HEK293 (cell line): Measurements from ENCODE around the gene BCORL1.

ENCODE experiments used
- CTCF ChIA-PET: fragments of 350-600 bp; formaldehyde crosslinking; extraction: SDS; loops from one replicate; lab custom pipeline; 2021; ENCODE audit warnings: antibody characterized with exemption; lab: Yijun Ruan, JAX
- POLR2A ChIA-PET: fragments of 300-600 bp; formaldehyde crosslinking; extraction: SDS; loops from one replicate; lab custom pipeline; 2020; ENCODE audit warnings: antibody characterized with exemption, inconsistent platforms; lab: Yijun Ruan, JAX
- H3K27ac ChIP-seq: fragments of 200-500 bp; sonication (Bioruptor generic); 2 replicates; pipeline ENCODE4 v1.5.1; 2014; ENCODE audit warnings: low read depth, low read length, control low read depth, inconsistent platforms; ENCODE audit errors: extremely low read depth
- H3K36me3 ChIP-seq, 2 experiments: fragments of 200-500 bp in 1 of 2; sonication (Bioruptor generic) in 1 of 2; 1 replicate in 1 of 2; 2 replicates in 1 of 2; pipeline ENCODE4 v1.5.1; 2014 to 2017; ENCODE audit warnings: inconsistent platforms in 2 of 2, low read length in 2 of 2; ENCODE audit not compliant: control insufficient read depth in 2 of 2, insufficient read depth in 1 of 2
- H3K4me1 ChIP-seq: fragments of 200-500 bp; sonication (Bioruptor generic); 2 replicates; pipeline ENCODE4 v1.5.1; 2014; ENCODE audit warnings: mild to moderate bottlenecking, low read length, inconsistent platforms; ENCODE audit not compliant: control insufficient read depth, insufficient read depth
- H3K4me3 ChIP-seq: 2 replicates; pipeline ENCODE4 v1.5.1; 2011; ENCODE audit warnings: low read depth, mild to moderate bottlenecking, control low read depth, low read length, moderate library complexity
- H3K9me3 ChIP-seq: fragments of 200-500 bp; sonication (Bioruptor generic); 2 replicates; pipeline ENCODE4 v1.5.1; 2014; ENCODE audit warnings: low read depth, low read length, inconsistent platforms; ENCODE audit not compliant: control insufficient read depth, insufficient read depth
- BCL11B ChIP-seq: fragments of 450-650 bp; formaldehyde crosslinking; IDR thresholded peaks from 2 replicates; pipeline ENCODE4 v1.5.1; 2016; ENCODE audit warnings: low read depth, missing biosample characterization, missing genetic modification characterization
- HOXD13 ChIP-seq: sonication (generic); formaldehyde crosslinking; IDR thresholded peaks from 2 replicates; pipeline ENCODE4 v1.8.0; 2022; ENCODE audit warnings: missing genetic modification reagents, borderline replicate concordance
- KLF8 ChIP-seq: fragments of 450-650 bp; formaldehyde crosslinking; IDR thresholded peaks from 2 replicates; pipeline ENCODE4 v1.5.1; 2016; ENCODE audit warnings: missing biosample characterization, missing genetic modification characterization
- ZBTB7A ChIP-seq: fragments of 450-650 bp; formaldehyde crosslinking; IDR thresholded peaks from 2 replicates; pipeline ENCODE4 v1.5.1; 2016; ENCODE audit warnings: low read depth, missing biosample characterization, missing genetic modification characterization
- ZFP41 ChIP-seq: fragments of 450-650 bp; formaldehyde crosslinking; IDR thresholded peaks from 2 replicates; pipeline ENCODE4 v1.5.1; 2016; ENCODE audit warnings: missing biosample characterization, missing genetic modification characterization, borderline replicate concordance
- ZNF157 ChIP-seq: fragments of 450-650 bp; formaldehyde crosslinking; IDR thresholded peaks from 2 replicates; pipeline ENCODE4 v1.5.1; 2016; ENCODE audit warnings: missing biosample characterization, missing genetic modification characterization
- ZNF16 ChIP-seq: fragments of 450-650 bp; formaldehyde crosslinking; IDR thresholded peaks from 2 replicates; pipeline ENCODE4 v1.5.1; 2016; ENCODE audit warnings: low read depth, missing biosample characterization, missing genetic modification characterization
- ZNF280C ChIP-seq: fragments of 450-650 bp; formaldehyde crosslinking; IDR thresholded peaks from 2 replicates; pipeline ENCODE4 v1.5.1; 2016; ENCODE audit warnings: missing biosample characterization, missing genetic modification characterization
- ZNF423 ChIP-seq: fragments of 450-650 bp; formaldehyde crosslinking; IDR thresholded peaks from 2 replicates; pipeline ENCODE4 v1.5.1; 2016; ENCODE audit warnings: missing biosample characterization, missing genetic modification characterization
- ZNF426 ChIP-seq: fragments of 450-650 bp; formaldehyde crosslinking; IDR thresholded peaks from 2 replicates; pipeline ENCODE4 v1.5.1; 2017; ENCODE audit warnings: missing biosample characterization, missing genetic modification characterization, mild to moderate bottlenecking, inconsistent platforms, moderate library complexity
- ZNF510 ChIP-seq: fragments of 450-650 bp; formaldehyde crosslinking; IDR thresholded peaks from 2 replicates; pipeline ENCODE4 v1.5.1; 2018; ENCODE audit warnings: mild to moderate bottlenecking, missing genetic modification characterization, missing biosample characterization; ENCODE audit not compliant: insufficient replicate concordance
- ZNF558 ChIP-seq: fragments of 450-650 bp; formaldehyde crosslinking; IDR thresholded peaks from 2 replicates; pipeline ENCODE4 v1.5.1; 2016; ENCODE audit warnings: missing biosample characterization, missing genetic modification characterization
- ZNF585B ChIP-seq: fragments of 450-650 bp; formaldehyde crosslinking; IDR thresholded peaks from 2 replicates; pipeline ENCODE4 v1.5.1; 2016; ENCODE audit warnings: missing biosample characterization, missing genetic modification characterization
- ZNF645 ChIP-seq: fragments of 450-650 bp; formaldehyde crosslinking; IDR thresholded peaks from 2 replicates; pipeline ENCODE4; 2016; ENCODE audit warnings: missing biosample characterization, missing genetic modification characterization
- TF ChIP-seq, protein P1 (sequence below): fragments of 450-650 bp; formaldehyde crosslinking; IDR thresholded peaks from 2 replicates; pipeline ENCODE4 v1.5.1; 2016; ENCODE audit warnings: missing biosample characterization, missing genetic modification characterization
- TF ChIP-seq, protein P2 (sequence below): fragments of 450-650 bp; formaldehyde crosslinking; IDR thresholded peaks from 2 replicates; pipeline ENCODE4 v1.5.0; 2017; ENCODE audit warnings: missing biosample characterization, missing genetic modification characterization, borderline replicate concordance
- TF ChIP-seq, protein P3 (sequence below): fragments of 450-650 bp; formaldehyde crosslinking; IDR thresholded peaks from 2 replicates; pipeline ENCODE4 v1.5.1; 2016; ENCODE audit warnings: missing biosample characterization, missing genetic modification characterization, low read depth
- TF ChIP-seq, protein P4 (sequence below): fragments of 450-650 bp; formaldehyde crosslinking; IDR thresholded peaks from 2 replicates; pipeline ENCODE4 v1.5.1; 2017; ENCODE audit warnings: missing biosample characterization, missing genetic modification characterization

The BCORL1 gene

GRCh38 chrX:129934461-129934860, 48.0 kb upstream of the BCORL1 start:
- Histone ChIP-seq H3K36me3 (peaks cover 0 to 8% of the 10 kb centered on the region in 2 experiments; a peak in 1 of 3 replicates), H3K4me1 (no peaks in the 10 kb centered on the region; the same call in 1 of the 2 replicates), H3K9me3 (no peaks in the 10 kb centered on the region), H3K4me3 (no peak overlapping the region), H3K27ac (no peak overlapping the region)
- POLR2A ChIA-PET, result interaction anchor here (0.9 to 1.0 kb wide), 2 partner anchors 9 to 22 kb away, joined by 3 to 12 read pairs; no protein-coding TSS in a partner anchor
- CTCF ChIA-PET, result interaction anchor here (0.6 to 1.8 kb wide), 4 partner anchors 9 to 111 kb away, joined by 3 to 7 read pairs (median 4); no protein-coding TSS in a partner anchor
- no peak for TF ChIP-seq ZNF423 (tag by site-specific recombination)
- TF ChIP-seq ZNF645 (tag by site-specific recombination), result no peak
- no peak for TF ChIP-seq ZNF585B (tag by site-specific recombination)
- no peak for TF ChIP-seq HOXD13 (CRISPR knock-in tag)
- TF ChIP-seq ZNF558, result no peak
- TF ChIP-seq ZNF157, result no peak
- TF ChIP-seq, protein P1, sequence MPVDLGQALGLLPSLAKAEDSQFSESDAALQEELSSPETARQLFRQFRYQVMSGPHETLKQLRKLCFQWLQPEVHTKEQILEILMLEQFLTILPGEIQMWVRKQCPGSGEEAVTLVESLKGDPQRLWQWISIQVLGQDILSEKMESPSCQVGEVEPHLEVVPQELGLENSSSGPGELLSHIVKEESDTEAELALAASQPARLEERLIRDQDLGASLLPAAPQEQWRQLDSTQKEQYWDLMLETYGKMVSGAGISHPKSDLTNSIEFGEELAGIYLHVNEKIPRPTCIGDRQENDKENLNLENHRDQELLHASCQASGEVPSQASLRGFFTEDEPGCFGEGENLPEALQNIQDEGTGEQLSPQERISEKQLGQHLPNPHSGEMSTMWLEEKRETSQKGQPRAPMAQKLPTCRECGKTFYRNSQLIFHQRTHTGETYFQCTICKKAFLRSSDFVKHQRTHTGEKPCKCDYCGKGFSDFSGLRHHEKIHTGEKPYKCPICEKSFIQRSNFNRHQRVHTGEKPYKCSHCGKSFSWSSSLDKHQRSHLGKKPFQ (tag by site-specific recombination), result no peak
- TF ChIP-seq ZNF16 (tag by site-specific recombination), result no peak
- TF ChIP-seq BCL11B (tag by site-specific recombination), result no peak
- no peak for TF ChIP-seq KLF8 (tag by site-specific recombination)
- TF ChIP-seq ZNF510 (tag by site-specific recombination), result no peak
- no peak for TF ChIP-seq ZNF280C
- no peak for TF ChIP-seq ZBTB7A (tag by site-specific recombination)
- no peak for TF ChIP-seq ZNF426 (tag by site-specific recombination)
- TF ChIP-seq, protein P2, sequence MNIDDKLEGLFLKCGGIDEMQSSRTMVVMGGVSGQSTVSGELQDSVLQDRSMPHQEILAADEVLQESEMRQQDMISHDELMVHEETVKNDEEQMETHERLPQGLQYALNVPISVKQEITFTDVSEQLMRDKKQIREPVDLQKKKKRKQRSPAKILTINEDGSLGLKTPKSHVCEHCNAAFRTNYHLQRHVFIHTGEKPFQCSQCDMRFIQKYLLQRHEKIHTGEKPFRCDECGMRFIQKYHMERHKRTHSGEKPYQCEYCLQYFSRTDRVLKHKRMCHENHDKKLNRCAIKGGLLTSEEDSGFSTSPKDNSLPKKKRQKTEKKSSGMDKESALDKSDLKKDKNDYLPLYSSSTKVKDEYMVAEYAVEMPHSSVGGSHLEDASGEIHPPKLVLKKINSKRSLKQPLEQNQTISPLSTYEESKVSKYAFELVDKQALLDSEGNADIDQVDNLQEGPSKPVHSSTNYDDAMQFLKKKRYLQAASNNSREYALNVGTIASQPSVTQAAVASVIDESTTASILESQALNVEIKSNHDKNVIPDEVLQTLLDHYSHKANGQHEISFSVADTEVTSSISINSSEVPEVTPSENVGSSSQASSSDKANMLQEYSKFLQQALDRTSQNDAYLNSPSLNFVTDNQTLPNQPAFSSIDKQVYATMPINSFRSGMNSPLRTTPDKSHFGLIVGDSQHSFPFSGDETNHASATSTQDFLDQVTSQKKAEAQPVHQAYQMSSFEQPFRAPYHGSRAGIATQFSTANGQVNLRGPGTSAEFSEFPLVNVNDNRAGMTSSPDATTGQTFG (tag by site-specific recombination), result no peak
- TF ChIP-seq, protein P3, sequence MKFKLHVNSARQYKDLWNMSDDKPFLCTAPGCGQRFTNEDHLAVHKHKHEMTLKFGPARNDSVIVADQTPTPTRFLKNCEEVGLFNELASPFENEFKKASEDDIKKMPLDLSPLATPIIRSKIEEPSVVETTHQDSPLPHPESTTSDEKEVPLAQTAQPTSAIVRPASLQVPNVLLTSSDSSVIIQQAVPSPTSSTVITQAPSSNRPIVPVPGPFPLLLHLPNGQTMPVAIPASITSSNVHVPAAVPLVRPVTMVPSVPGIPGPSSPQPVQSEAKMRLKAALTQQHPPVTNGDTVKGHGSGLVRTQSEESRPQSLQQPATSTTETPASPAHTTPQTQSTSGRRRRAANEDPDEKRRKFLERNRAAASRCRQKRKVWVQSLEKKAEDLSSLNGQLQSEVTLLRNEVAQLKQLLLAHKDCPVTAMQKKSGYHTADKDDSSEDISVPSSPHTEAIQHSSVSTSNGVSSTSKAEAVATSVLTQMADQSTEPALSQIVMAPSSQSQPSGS (tag by site-specific recombination), result no peak
- TF ChIP-seq, protein P4, sequence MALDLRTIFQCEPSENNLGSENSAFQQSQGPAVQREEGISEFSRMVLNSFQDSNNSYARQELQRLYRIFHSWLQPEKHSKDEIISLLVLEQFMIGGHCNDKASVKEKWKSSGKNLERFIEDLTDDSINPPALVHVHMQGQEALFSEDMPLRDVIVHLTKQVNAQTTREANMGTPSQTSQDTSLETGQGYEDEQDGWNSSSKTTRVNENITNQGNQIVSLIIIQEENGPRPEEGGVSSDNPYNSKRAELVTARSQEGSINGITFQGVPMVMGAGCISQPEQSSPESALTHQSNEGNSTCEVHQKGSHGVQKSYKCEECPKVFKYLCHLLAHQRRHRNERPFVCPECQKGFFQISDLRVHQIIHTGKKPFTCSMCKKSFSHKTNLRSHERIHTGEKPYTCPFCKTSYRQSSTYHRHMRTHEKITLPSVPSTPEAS (tag by site-specific recombination), result no peak
- TF ChIP-seq ZFP41, result no peak
